K562 (cell line): ENCODE data around the gene SUSD5. TPM values are rescaled to one million over a fixed set of nuclear protein-coding genes. Genes with fewer than 3 reads are reported as not detected.

Experiments
- ARID1B ChIP-seq: fragments of 450-650 bp; IDR thresholded peaks from 2 replicates; pipeline ENCODE4 v1.6.1; 2016; ENCODE audit warnings: antibody characterized with exemption, mild to moderate bottlenecking, inconsistent platforms
- FOXA3 ChIP-seq, 2 experiments: fragments of 450-650 bp in 1 of 2; sonication (generic) in 1 of 2; formaldehyde crosslinking; IDR thresholded peaks in 1 of 2; conservative IDR thresholded peaks in 1 of 2; 2 replicates each; pipeline versions ENCODE4 v1.4.0 to v1.8.0; 2020 to 2022; ENCODE audit warnings: mild to moderate bottlenecking in 2 of 2, missing genetic modification reagents in 1 of 2
- HDAC1 ChIP-seq, 2 experiments: fragments of 450-650 bp; IDR thresholded peaks; 2 replicates each; pipeline ENCODE4 v1.6.1; 2016 to 2017; ENCODE audit warnings: inconsistent platforms in 1 of 2, mild to moderate bottlenecking in 1 of 2, moderate library complexity in 1 of 2
- MEF2A ChIP-seq: IDR thresholded peaks from 2 replicates; pipeline ENCODE4 v1.6.1; 2011; ENCODE audit warnings: low read depth, mild to moderate bottlenecking, low read length, moderate library complexity; ENCODE audit not compliant: control insufficient read depth
- MEIS2 ChIP-seq: fragments of 450-650 bp; IDR thresholded peaks from 2 replicates; pipeline ENCODE4 v1.6.1; 2014; ENCODE audit warnings: mild to moderate bottlenecking; ENCODE audit not compliant: partially characterized antibody
- NR0B1 ChIP-seq: fragments of 450-650 bp; IDR thresholded peaks from one replicate; pipeline ENCODE4 v1.6.1; 2018; ENCODE audit warnings: mild to moderate bottlenecking, moderate library complexity; ENCODE audit not compliant: partially characterized antibody
- OTX1 ChIP-seq: fragments of 450-650 bp; formaldehyde crosslinking; IDR thresholded peaks from 2 replicates; pipeline ENCODE4 v1.4.0; 2022; ENCODE audit warnings: mild to moderate bottlenecking
- PCBP1 ChIP-seq: fragments of 200-400 bp; formaldehyde crosslinking; IDR thresholded peaks from 2 replicates; pipeline ENCODE4 v1.6.1; 2018; ENCODE audit warnings: mild to moderate bottlenecking, low read depth, low read length; ENCODE audit not compliant: poor library complexity, severe bottlenecking
- REST ChIP-seq, 2 experiments: fragments of 450-650 bp; formaldehyde crosslinking in 1 of 2; IDR thresholded peaks; 2 replicates each; pipeline versions ENCODE4 v1.4.0 to v1.6.1; 2014 to 2020; ENCODE audit warnings: mild to moderate bottlenecking in 2 of 2, borderline replicate concordance in 1 of 2, low read depth in 1 of 2
- STAT5A ChIP-seq: IDR thresholded peaks from 2 replicates; pipeline ENCODE4 v1.6.1; 2012; ENCODE audit warnings: low read length, inconsistent platforms, borderline replicate concordance
- ZNF263 ChIP-seq: sonication (generic); formaldehyde crosslinking; IDR thresholded peaks from 2 replicates; pipeline ENCODE4 v1.8.0; 2022; ENCODE audit warnings: mild to moderate bottlenecking, missing genetic modification reagents, borderline replicate concordance
- ZNF592 ChIP-seq: fragments of 450-650 bp; IDR thresholded peaks from 2 replicates; pipeline ENCODE4 v1.6.1; 2017; ENCODE audit warnings: antibody characterized with exemption, mild to moderate bottlenecking
- ZNF717 ChIP-seq: fragments of 250-450 bp; sonication (Bioruptor Pico); IDR thresholded peaks from 2 replicates; pipeline ENCODE4 v1.5.0; 2021
- ZSCAN29 ChIP-seq: fragments of 450-650 bp; IDR thresholded peaks from 2 replicates; pipeline ENCODE4 v1.6.1; 2017
- polyA plus RNA-seq, 8 experiments: library from polyadenylated mRNA; depleted of rRNA in 4 of 8; stranded (reverse) in 5 of 8; unstranded in 3 of 8; fragments of >200 nt; fragmentation: Nextera tagmentation in 2 of 8; fragmentation: Illumina TruSeq in 1 of 8; extraction: Ambion mirVana in 2 of 8; extraction: Trizol in 1 of 8; gene quantifications; 2 replicates each; pipeline versions ENCODE4 v1.2.1 to v1.2.3, GENCODE V29; 2011 to 2014; ENCODE audit warnings: inconsistent platforms in 1 of 8, missing spikeins in 1 of 8
- total RNA-seq, 7 experiments: library from RNA; depleted of rRNA in 6 of 7; stranded (reverse); fragments of >200 nt in 6 of 7; fragmentation: Illumina TruSeq in 2 of 7; extraction: Trizol in 2 of 7; gene quantifications; 2 replicates each; pipeline versions ENCODE4 v1.2.1 to v1.2.3, GENCODE V29; 2011 to 2021; ENCODE audit warnings: low replicate concordance in 1 of 7

The SUSD5 gene
- total and polyA plus RNA-seq, 9 of the 15 experiments (the other 6 are each of a cell fraction or from before 2014, with no cell fraction given) = not detected

GRCh38 chr3:33229066-33229465, 10.5 kb upstream of the SUSD5 start (continued):
- TF ChIP-seq FOXA3 (CRISPR knock-in tag; conservative IDR thresholded peaks at IDR 0.05 in 1 of 2, IDR thresholded peaks at IDR 0.05 in 1 of 2) (0 out of 4 replicates have a peak, but pooled peaks of 1 of the 2 experiments have one; percentile 11), MEIS2 (peak; percentile 9), ZNF592 (no peak), REST (IDR thresholded peaks at IDR 0.05; ENCODE audit: borderline replicate concordance) (no peak), REST (CRISPR knock-in tag; IDR thresholded peaks at IDR 0.05; ENCODE audit: low read depth) (no peak), ZNF263 (CRISPR knock-in tag) (no peak), ARID1B (peak; percentile 83), OTX1 (CRISPR knock-in tag) (no peak), STAT5A (peak; percentile 33; the same call in 1 of the 2 replicates), ZNF717 (CRISPR knock-in tag) (no peak), ZSCAN29 (no peak), HDAC1 (IDR thresholded peaks at IDR 0.05) (peak in 1 of 2 experiments; percentile 69; a peak in 2 of 4 replicates), PCBP1 (no peak), NR0B1 (no peak), MEF2A (no peak)
